ENCODE results near the gene TSSK3.
A peak's percentile ranks its signal among the peaks of the same experiment; 100 is the strongest.

Gene TSSK3

DNA sequence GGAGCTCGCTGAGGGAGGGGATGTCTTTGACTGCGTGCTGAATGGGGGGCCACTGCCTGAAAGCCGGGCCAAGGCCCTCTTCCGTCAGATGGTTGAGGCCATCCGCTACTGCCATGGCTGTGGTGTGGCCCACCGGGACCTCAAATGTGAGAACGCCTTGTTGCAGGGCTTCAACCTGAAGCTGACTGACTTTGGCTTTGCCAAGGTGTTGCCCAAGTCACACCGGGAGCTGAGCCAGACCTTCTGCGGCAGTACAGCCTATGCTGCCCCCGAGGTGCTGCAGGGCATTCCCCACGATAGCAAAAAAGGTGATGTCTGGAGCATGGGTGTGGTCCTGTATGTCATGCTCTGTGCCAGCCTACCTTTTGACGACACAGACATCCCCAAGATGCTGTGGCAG lies 1.4 kb downstream of the TSSK3 start:
- TF ChIP-seq, protein P1, sequence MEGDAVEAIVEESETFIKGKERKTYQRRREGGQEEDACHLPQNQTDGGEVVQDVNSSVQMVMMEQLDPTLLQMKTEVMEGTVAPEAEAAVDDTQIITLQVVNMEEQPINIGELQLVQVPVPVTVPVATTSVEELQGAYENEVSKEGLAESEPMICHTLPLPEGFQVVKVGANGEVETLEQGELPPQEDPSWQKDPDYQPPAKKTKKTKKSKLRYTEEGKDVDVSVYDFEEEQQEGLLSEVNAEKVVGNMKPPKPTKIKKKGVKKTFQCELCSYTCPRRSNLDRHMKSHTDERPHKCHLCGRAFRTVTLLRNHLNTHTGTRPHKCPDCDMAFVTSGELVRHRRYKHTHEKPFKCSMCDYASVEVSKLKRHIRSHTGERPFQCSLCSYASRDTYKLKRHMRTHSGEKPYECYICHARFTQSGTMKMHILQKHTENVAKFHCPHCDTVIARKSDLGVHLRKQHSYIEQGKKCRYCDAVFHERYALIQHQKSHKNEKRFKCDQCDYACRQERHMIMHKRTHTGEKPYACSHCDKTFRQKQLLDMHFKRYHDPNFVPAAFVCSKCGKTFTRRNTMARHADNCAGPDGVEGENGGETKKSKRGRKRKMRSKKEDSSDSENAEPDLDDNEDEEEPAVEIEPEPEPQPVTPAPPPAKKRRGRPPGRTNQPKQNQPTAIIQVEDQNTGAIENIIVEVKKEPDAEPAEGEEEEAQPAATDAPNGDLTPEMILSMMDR (IDR thresholded peaks at IDR 0.05; ENCODE audit: low read depth, low read length) = no peak
- TF ChIP-seq POLR2A (IDR thresholded peaks at IDR 0.05; ENCODE audit: extremely low read depth, insufficient read length) (no peak), MYC (IDR thresholded peaks at IDR 0.05; ENCODE audit: low read depth, low read length) (no peak)
- TF ChIP-seq, protein P2, sequence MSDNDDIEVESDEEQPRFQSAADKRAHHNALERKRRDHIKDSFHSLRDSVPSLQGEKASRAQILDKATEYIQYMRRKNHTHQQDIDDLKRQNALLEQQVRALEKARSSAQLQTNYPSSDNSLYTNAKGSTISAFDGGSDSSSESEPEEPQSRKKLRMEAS (IDR thresholded peaks at IDR 0.05; ENCODE audit: low read depth, low read length) = no peak
- DNase-seq (ENCODE audit: low read depth) = no peak

GRCh38 chr1:32364836-32365235 lies 2.5 kb downstream of the TSSK3 start:
- H3K4me3 ChIP-seq (ENCODE audit: low read depth, low read length) = no peak overlapping the region
- TF ChIP-seq, protein P2 (IDR thresholded peaks at IDR 0.05; ENCODE audit: low read depth, low read length) = no peak
- TF ChIP-seq MYC (IDR thresholded peaks at IDR 0.05; ENCODE audit: low read depth, low read length) (no peak), POLR2A (IDR thresholded peaks at IDR 0.05; ENCODE audit: extremely low read depth, insufficient read length) (no peak)
- TF ChIP-seq, protein P1 (IDR thresholded peaks at IDR 0.05; ENCODE audit: low read depth, low read length) = no peak
- DNase-seq (ENCODE audit: low read depth) = no peak

More for the DNA sequence above, 1.4 kb downstream of the TSSK3 start:
- H3K4me3 ChIP-seq (ENCODE audit: low read depth, low read length) = no peak overlapping the region

DNA sequence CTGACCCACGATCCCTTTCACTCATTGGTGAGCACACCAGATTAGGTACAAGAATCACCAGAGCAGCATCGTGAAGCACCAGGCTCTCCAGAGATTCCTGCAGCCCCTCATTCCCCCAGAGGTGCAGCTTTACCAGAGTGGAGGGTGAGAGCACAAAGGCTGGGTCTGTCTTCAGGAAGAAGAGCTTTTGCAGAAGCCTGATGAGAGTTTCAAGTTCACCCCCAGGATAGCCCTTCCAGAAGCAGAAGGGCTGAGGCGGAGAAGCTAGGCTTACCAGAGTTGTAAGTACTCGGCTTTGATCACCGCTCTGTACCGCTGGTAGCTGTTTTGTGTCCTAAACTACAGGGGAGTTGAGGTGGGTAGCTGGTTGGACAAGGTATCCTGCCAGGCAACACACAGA lies 3.1 kb downstream of the TSSK3 start:
- no peak overlapping the region for H3K4me3 ChIP-seq (ENCODE audit: low read depth, low read length)
- no peak for TF ChIP-seq MYC (IDR thresholded peaks at IDR 0.05; ENCODE audit: low read depth, low read length)
- TF ChIP-seq, protein P1 (IDR thresholded peaks at IDR 0.05; ENCODE audit: low read depth, low read length) = no peak
- TF ChIP-seq, protein P2 (IDR thresholded peaks at IDR 0.05; ENCODE audit: low read depth, low read length) = no peak
- TF ChIP-seq POLR2A (IDR thresholded peaks at IDR 0.05; ENCODE audit: extremely low read depth, insufficient read length) = no peak
- DNase-seq (ENCODE audit: low read depth) = no peak

GRCh38 chr1:32367912-32368635 lies 5.7 kb downstream of the TSSK3 start:
- DNase-seq (ENCODE audit: low read depth) = no peak
- no peak overlapping the region for H3K4me3 ChIP-seq (ENCODE audit: low read depth, low read length)
- TF ChIP-seq, protein P1 (IDR thresholded peaks at IDR 0.05; ENCODE audit: low read depth, low read length) = no peak
- TF ChIP-seq MYC (IDR thresholded peaks at IDR 0.05; ENCODE audit: low read depth, low read length) = no peak
- TF ChIP-seq, protein P2 (IDR thresholded peaks at IDR 0.05; ENCODE audit: low read depth, low read length) = no peak

DNA sequence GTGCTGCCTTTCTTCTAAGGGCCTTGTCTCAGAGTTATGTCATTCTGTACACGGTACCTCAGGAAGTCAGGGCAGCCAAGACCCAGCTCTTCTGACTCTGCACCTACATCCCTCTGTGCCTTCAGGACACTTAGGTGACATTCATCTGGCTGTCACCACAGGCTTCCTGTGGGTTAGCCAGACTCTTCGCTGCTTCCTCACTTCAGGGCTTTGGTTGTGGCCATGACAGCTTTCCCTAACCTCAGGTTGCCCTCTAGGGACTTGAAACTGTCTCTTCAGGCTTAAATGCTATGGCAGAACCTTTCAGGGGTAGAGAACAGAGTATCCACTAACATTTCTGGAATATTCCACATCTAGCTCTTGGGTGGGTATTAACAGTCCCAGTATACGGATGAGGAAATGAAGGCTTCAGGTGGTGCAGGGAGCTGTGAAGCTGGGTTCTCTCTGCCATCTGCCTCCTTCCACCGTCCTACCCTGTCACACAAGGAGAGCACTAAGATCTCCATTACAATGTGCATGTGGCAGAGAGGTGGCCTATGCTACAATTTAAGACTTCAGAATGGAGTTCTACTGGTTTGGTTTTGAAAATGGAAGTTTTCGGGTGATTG lies 9.9 kb downstream of the TSSK3 start:
- peak; percentile 86 for DNase-seq (ENCODE audit: low read depth)
- TF ChIP-seq, protein P2 (IDR thresholded peaks at IDR 0.05; ENCODE audit: low read depth, low read length) = 0 out of 2 replicates have a peak, but pooled peaks have one; percentile 21
- no peak for TF ChIP-seq POLR2A (IDR thresholded peaks at IDR 0.05; ENCODE audit: extremely low read depth, insufficient read length)
- TF ChIP-seq, protein P1 (IDR thresholded peaks at IDR 0.05; ENCODE audit: low read depth, low read length) = peak; percentile 12
- TF ChIP-seq MYC (IDR thresholded peaks at IDR 0.05; ENCODE audit: low read depth, low read length) = no peak
- no peak overlapping the region for H3K4me3 ChIP-seq (ENCODE audit: low read depth, low read length)
